HL-60 (cell line): ENCODE results near the gene CDC42BPB.

Experiments
- CTCF ChIP-seq: IDR thresholded peaks from one replicate; pipeline ENCODE4 v1.5.1; 2011; ENCODE audit warnings: low read length, control low read depth, inconsistent platforms; ENCODE audit not compliant: insufficient read depth
- GABPA ChIP-seq: IDR thresholded peaks from 2 replicates; pipeline ENCODE4 v1.6.1; 2012; ENCODE audit warnings: low read depth
- POLR2AphosphoS5 ChIP-seq: IDR thresholded peaks from 2 replicates; pipeline ENCODE4 v1.6.1; 2012; ENCODE audit warnings: low read depth
- REST ChIP-seq: IDR thresholded peaks from 2 replicates; pipeline ENCODE4 v1.6.1; 2012; ENCODE audit warnings: low read depth; ENCODE audit not compliant: insufficient replicate concordance
- SPI1 ChIP-seq: IDR thresholded peaks from 2 replicates; pipeline ENCODE4 v1.6.1; 2012; ENCODE audit warnings: low read depth, mild to moderate bottlenecking, borderline replicate concordance

GRCh38 chr14:103031566-103031911 lies 25.8 kb downstream of the CDC42BPB start:
- TF ChIP-seq CTCF (no peak), POLR2AphosphoS5 (no peak), REST (no peak), GABPA (no peak), SPI1 (no peak)
